Measurements from ENCODE around the gene IFT172.

- TF ChIP-seq POLR2A (IDR thresholded peaks at IDR 0.05; ENCODE audit: low read length) (no peak), RAD21 (conservative IDR thresholded peaks at IDR 0.05 in 1 of 2, IDR thresholded peaks at IDR 0.05 in 1 of 2) (no peak), RFX5 (IDR thresholded peaks at IDR 0.05) (no peak), EP300 (IDR thresholded peaks at IDR 0.05) (no peak), SREBF2 (IDR thresholded peaks at IDR 0.05) (no peak), CBX8 (IDR thresholded peaks at IDR 0.05) (no peak)
- TF ChIP-seq, protein P1, sequence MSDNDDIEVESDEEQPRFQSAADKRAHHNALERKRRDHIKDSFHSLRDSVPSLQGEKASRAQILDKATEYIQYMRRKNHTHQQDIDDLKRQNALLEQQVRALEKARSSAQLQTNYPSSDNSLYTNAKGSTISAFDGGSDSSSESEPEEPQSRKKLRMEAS (IDR thresholded peaks at IDR 0.05), result no peak
- TF ChIP-seq, protein P2, sequence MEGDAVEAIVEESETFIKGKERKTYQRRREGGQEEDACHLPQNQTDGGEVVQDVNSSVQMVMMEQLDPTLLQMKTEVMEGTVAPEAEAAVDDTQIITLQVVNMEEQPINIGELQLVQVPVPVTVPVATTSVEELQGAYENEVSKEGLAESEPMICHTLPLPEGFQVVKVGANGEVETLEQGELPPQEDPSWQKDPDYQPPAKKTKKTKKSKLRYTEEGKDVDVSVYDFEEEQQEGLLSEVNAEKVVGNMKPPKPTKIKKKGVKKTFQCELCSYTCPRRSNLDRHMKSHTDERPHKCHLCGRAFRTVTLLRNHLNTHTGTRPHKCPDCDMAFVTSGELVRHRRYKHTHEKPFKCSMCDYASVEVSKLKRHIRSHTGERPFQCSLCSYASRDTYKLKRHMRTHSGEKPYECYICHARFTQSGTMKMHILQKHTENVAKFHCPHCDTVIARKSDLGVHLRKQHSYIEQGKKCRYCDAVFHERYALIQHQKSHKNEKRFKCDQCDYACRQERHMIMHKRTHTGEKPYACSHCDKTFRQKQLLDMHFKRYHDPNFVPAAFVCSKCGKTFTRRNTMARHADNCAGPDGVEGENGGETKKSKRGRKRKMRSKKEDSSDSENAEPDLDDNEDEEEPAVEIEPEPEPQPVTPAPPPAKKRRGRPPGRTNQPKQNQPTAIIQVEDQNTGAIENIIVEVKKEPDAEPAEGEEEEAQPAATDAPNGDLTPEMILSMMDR (IDR thresholded peaks at IDR 0.05), result no peak
Observed at GRCh38 chr2:27509326-27509725, 19.8 kb upstream of the IFT172 start.
